Upper lobe of left lung (tissue), 6 donors: ENCODE data around the gene CDHR3. TPM values are rescaled to one million over a fixed set of nuclear protein-coding genes. Genes with fewer than 3 reads are reported as not detected.
A peak's percentile ranks its signal among the peaks of the same experiment; 100 is the strongest.

Source experiments
- ATAC-seq, 2 donors: fragments of 200-7000 bp; cut with Tn5 transposase; one replicate each; pipeline ENCODE4 v1.9.1; 2022; ENCODE audit warnings: mild to moderate bottlenecking in 2 of 2, moderate library complexity in 2 of 2; ENCODE audit not compliant: low FRiP score in 2 of 2
- DNase-seq, 2 donors: peaks; one replicate each; pipeline ENCODE4 v3.0.0-alpha.2; 2019 to 2020
- H3K27ac ChIP-seq, 4 donors: fragments of 200-600 bp; sonication (generic); one replicate each; pipeline ENCODE4 v1.5.1; 2016 to 2019
- H3K27me3 ChIP-seq, 4 donors: fragments of 200-600 bp; sonication (generic); one replicate each; pipeline ENCODE4 v1.5.1; 2017 to 2019
- H3K36me3 ChIP-seq, 4 donors: fragments of 200-600 bp; sonication (generic); one replicate each; pipeline ENCODE4 v1.5.1; 2016 to 2019
- H3K4me1 ChIP-seq, 4 donors: fragments of 200-600 bp; sonication (generic); one replicate each; pipeline ENCODE4 v1.5.1; 2018 to 2019
- H3K4me3 ChIP-seq, 4 donors: fragments of 200-600 bp; sonication (generic); one replicate each; pipeline ENCODE4 v1.5.1; 2017 to 2019; ENCODE audit warnings: mild to moderate bottlenecking in 2 of 4, moderate library complexity in 1 of 4
- H3K9me3 ChIP-seq, 4 donors: fragments of 200-600 bp; sonication (generic); one replicate each; pipeline ENCODE4 v1.5.1; 2018 to 2019
- EP300 ChIP-seq, 4 donors: sonication (generic); formaldehyde crosslinking; IDR thresholded peaks; one replicate each; pipeline ENCODE4 v1.5.1; 2017; ENCODE audit warnings: antibody characterized with exemption in 4 of 4, control low read depth in 2 of 4
- POLR2A ChIP-seq, 4 donors: fragments of 450-650 bp; IDR thresholded peaks; one replicate each; pipeline ENCODE4 v1.5.1; 2016 to 2017; ENCODE audit warnings: antibody characterized with exemption in 4 of 4, mild to moderate bottlenecking in 2 of 4
- POLR2AphosphoS5 ChIP-seq, 2 donors: sonication (generic); formaldehyde crosslinking; IDR thresholded peaks; one replicate each; pipeline ENCODE4 v1.5.1; 2017; ENCODE audit warnings: antibody characterized with exemption in 2 of 2
- WGBS, 2 donors: methylation state at CpG; one replicate each; pipeline ENCODE4 v1.1.5; 2017 to 2018; 5-methylcytosine and 5-hydroxymethylcytosine counted together
- total RNA-seq, 6 donors: library from RNA; depleted of rRNA in 4 of 6; stranded (reverse); fragments of >200 nt in 4 of 6; gene quantifications; one replicate each; pipeline versions ENCODE4 v1.1.0 to v1.2.1, GENCODE V29; 2016 to 2021
- TF ChIP-seq, protein P1 (sequence below), 6 experiments: fragments of 450-650 bp in 4 of 6; fragments of 200-600 bp in 2 of 6; sonication (generic) in 2 of 6; IDR thresholded peaks; one replicate each; pipeline ENCODE4 v1.5.1; 2016 to 2019; ENCODE audit warnings: antibody characterized with exemption in 6 of 6
- donor health status: DM: no; HTN: no; CAD: no; lungs with moderate emphysema.
- donor health status: DM: no; HTN: yes; CAD: no; lungs with severe emphysema.

Gene CDHR3
- total RNA-seq, 6 donors from 2014 or later: 2.6 to 148 (median 32.8) TPM

DNA sequence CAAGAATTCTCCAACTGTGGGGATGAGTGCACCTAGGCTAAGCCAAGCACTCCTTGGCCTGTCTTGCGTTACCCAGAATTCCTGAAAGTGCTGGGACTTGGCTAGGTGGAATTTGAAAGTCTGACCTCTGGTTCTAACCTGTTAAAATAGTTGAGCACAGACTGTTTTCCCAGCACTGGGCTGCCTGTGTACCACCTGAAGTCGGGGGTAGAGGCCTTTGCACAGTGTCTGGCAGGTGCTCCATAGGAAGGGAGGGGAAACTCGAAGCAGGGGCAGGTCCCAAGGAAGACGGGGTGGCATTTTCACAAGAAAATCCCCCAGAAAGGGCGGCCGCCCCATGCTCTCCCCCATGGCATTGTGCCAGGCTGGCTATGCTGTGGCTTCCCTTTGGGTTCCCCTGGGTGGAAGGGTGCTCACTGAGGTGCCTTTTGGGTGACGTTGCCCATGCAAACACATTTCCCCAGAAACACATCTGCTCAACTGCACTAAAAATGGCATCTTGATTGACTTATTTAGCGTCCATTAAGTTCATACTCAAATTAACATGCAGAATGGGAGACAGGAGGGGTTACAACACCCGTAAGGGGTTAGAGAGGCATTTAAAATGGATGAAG, 86.2 kb downstream of the CDHR3 start:
- no peaks in the 10 kb centered on the region for H3K9me3 ChIP-seq
- peaks cover 0 to 6% (median 2%) of the 10 kb centered on the region in 4 donors for H3K4me1 ChIP-seq
- WGBS, 2 donors: 80 to 87% methylated on average over 8 to 9 of the region's 9 CpGs
- H3K27ac ChIP-seq: no peak overlapping the region
- no peak for ATAC-seq
- TF ChIP-seq, protein P1, sequence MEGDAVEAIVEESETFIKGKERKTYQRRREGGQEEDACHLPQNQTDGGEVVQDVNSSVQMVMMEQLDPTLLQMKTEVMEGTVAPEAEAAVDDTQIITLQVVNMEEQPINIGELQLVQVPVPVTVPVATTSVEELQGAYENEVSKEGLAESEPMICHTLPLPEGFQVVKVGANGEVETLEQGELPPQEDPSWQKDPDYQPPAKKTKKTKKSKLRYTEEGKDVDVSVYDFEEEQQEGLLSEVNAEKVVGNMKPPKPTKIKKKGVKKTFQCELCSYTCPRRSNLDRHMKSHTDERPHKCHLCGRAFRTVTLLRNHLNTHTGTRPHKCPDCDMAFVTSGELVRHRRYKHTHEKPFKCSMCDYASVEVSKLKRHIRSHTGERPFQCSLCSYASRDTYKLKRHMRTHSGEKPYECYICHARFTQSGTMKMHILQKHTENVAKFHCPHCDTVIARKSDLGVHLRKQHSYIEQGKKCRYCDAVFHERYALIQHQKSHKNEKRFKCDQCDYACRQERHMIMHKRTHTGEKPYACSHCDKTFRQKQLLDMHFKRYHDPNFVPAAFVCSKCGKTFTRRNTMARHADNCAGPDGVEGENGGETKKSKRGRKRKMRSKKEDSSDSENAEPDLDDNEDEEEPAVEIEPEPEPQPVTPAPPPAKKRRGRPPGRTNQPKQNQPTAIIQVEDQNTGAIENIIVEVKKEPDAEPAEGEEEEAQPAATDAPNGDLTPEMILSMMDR (IDR thresholded peaks at IDR 0.05): no peak
- TF ChIP-seq POLR2AphosphoS5 (IDR thresholded peaks at IDR 0.05): no peak
- TF ChIP-seq EP300 (IDR thresholded peaks at IDR 0.05): no peak
- no peak for TF ChIP-seq POLR2A (IDR thresholded peaks at IDR 0.05)
- no peak overlapping the region for H3K4me3 ChIP-seq
- no peaks in the 10 kb centered on the region for H3K27me3 ChIP-seq
- DNase-seq: no peak
- no peaks in the 10 kb centered on the region for H3K36me3 ChIP-seq

DNA sequence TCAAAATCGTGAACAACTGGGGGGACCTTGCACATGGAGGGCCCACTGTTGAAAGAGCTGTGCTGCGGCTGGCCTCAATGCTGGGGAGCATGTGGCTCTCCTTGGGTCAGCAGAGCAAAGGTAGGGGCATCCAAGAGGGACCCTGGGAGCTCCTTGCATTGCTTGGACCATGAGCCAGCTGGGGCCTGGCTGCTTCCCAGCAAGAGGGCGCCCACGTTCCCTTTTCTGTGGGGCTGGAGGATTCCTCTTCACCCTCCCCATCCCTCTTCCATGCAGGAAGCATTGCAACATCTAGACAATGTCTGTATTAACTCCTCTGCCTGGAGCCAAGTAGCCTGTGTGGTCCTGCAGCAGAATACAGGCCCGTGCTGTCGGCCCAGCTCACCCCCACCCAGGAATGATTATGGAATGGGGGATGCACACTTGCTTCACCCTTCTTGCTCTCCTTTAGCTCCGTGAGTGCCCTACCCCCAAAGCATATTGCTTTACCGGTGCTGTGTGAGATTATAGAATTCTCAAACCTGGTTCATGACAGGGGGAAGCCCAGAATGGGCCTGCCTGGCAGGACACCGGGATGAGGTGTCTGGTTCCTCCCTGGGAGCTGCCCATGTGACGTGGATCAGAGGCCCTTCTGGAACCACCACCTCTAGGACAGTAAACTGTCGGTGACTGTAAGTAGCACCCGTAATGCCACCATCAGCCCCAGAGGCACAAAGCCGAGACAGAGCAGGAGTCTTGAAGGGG, 87.1 kb downstream of the CDHR3 start:
- Histone ChIP-seq H3K27me3 (no peaks in the 10 kb centered on the region), H3K4me3 (no peak overlapping the region), H3K9me3 (no peaks in the 10 kb centered on the region), H3K27ac (no peak overlapping the region), H3K36me3 (no peaks in the 10 kb centered on the region), H3K4me1 (peaks cover 0 to 6% (median 2%) of the 10 kb centered on the region in 4 donors)
- TF ChIP-seq EP300 (IDR thresholded peaks at IDR 0.05) (no peak), POLR2A (IDR thresholded peaks at IDR 0.05) (no peak), POLR2AphosphoS5 (IDR thresholded peaks at IDR 0.05) (no peak)
- TF ChIP-seq, protein P1 (IDR thresholded peaks at IDR 0.05): no peak
- WGBS, 2 donors: 50 to 74% methylated on average over 6 to 13 of the region's 13 CpGs
- DNase-seq (no peak), ATAC-seq (peak; percentile 41 to 60)

DNA sequence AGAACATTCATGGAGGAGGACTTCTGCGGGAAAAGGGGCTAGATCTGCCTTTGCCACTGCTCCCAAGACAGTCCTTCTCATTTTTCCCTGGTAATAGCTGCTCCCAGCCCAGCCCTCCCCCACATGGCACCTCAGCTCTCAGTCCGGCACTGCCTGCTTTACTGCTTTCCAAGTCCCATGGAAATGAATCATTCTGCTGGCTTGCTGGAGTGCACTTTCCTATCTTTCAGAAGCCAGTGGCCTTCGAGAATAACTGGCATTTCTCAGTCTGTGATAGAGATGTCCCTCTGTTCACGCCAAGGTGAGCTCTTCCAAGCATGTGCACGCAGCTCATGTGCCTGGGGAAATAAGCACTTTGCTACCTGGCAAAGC, 87.7 kb downstream of the CDHR3 start:
- H3K27ac ChIP-seq: no peak overlapping the region
- TF ChIP-seq, protein P1 (IDR thresholded peaks at IDR 0.05): no peak
- TF ChIP-seq EP300 (IDR thresholded peaks at IDR 0.05): no peak
- no peak for TF ChIP-seq POLR2AphosphoS5 (IDR thresholded peaks at IDR 0.05)
- TF ChIP-seq POLR2A (IDR thresholded peaks at IDR 0.05): no peak
- no peaks in the 10 kb centered on the region for H3K27me3 ChIP-seq
- no peaks in the 10 kb centered on the region for H3K9me3 ChIP-seq
- 82 to 84% methylated on average over 4 to 5 of the region's 5 CpGs for WGBS, 2 donors
- DNase-seq (no peak), ATAC-seq (peak in 1 of 2 donors; percentile 51)
- H3K4me1 ChIP-seq: peaks cover 0 to 6% (median 2%) of the 10 kb centered on the region in 4 donors
- no peaks in the 10 kb centered on the region for H3K36me3 ChIP-seq
- no peak overlapping the region for H3K4me3 ChIP-seq

DNA sequence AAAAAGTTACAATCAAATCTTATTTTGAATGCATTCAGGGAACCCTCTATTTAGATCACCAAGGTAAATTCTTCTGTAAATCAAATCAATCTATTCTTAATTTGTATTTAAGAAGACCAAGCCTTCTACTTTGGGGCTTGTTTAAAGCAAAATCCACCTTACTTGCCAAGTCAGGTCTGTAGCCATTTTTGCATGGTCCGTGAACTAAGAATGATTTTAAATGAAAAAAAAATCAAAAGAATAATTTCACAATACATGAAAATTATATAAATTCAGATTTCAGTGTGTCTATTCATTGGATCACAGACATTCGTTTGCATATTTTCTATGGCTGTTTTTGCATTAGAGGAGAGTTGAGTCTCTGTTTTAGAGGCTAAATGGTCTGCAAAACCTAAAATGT, 89.6 kb downstream of the CDHR3 start:
- ATAC-seq (no peak), DNase-seq (no peak)
- TF ChIP-seq EP300 (IDR thresholded peaks at IDR 0.05): no peak
- no peak for TF ChIP-seq POLR2A (IDR thresholded peaks at IDR 0.05)
- TF ChIP-seq, protein P1 (IDR thresholded peaks at IDR 0.05): no peak
- no peak for TF ChIP-seq POLR2AphosphoS5 (IDR thresholded peaks at IDR 0.05)
- H3K27ac ChIP-seq: no peak overlapping the region
- no peaks in the 10 kb centered on the region for H3K36me3 ChIP-seq
- peaks cover 0 to 6% (median 2%) of the 10 kb centered on the region in 4 donors for H3K4me1 ChIP-seq
- WGBS, 2 donors: 85 to 86% methylated on average over 2 of the region's 2 CpGs
- H3K4me3 ChIP-seq: no peak overlapping the region
- H3K27me3 ChIP-seq: no peaks in the 10 kb centered on the region
- no peaks in the 10 kb centered on the region for H3K9me3 ChIP-seq
